HL-60 (cell line): ENCODE data around the gene OR7G1.

Experiments
- CTCF ChIP-seq: IDR thresholded peaks from one replicate; pipeline ENCODE4 v1.5.1; 2011; ENCODE audit warnings: low read length, control low read depth, inconsistent platforms; ENCODE audit not compliant: insufficient read depth
- GABPA ChIP-seq: IDR thresholded peaks from 2 replicates; pipeline ENCODE4 v1.6.1; 2012; ENCODE audit warnings: low read depth
- POLR2AphosphoS5 ChIP-seq: IDR thresholded peaks from 2 replicates; pipeline ENCODE4 v1.6.1; 2012; ENCODE audit warnings: low read depth
- REST ChIP-seq: IDR thresholded peaks from 2 replicates; pipeline ENCODE4 v1.6.1; 2012; ENCODE audit warnings: low read depth; ENCODE audit not compliant: insufficient replicate concordance
- SPI1 ChIP-seq: IDR thresholded peaks from 2 replicates; pipeline ENCODE4 v1.6.1; 2012; ENCODE audit warnings: low read depth, mild to moderate bottlenecking, borderline replicate concordance

- TF ChIP-seq CTCF: no peak
- no peak for TF ChIP-seq POLR2AphosphoS5
- no peak for TF ChIP-seq REST
- no peak for TF ChIP-seq GABPA
- no peak for TF ChIP-seq SPI1
Measured at GRCh38 chr19:9148697-9149096, 33.1 kb upstream of the OR7G1 start.
